ENCODE results near the gene ZFP36L1.

DNA sequence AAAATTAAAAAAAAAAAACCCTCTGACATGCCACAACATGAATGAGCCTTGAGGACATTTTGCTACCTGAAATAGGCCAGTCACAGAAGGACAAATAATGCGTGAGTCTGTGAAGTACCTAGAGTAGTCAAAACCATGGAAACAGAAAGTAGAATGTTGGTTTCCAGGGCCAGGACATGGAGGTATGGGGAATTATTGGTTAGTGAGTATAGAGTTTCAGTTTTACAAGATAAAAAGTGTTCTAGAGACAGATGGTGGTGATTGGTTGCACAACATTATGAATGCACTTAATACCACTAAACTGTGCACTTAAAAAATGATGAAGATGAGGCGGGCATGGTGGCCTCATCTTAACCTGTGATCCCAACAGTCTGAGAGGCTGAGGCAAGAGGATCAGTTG is 47.6 kb upstream of the ZFP36L1 start:
- TF ChIP-seq, protein P1, sequence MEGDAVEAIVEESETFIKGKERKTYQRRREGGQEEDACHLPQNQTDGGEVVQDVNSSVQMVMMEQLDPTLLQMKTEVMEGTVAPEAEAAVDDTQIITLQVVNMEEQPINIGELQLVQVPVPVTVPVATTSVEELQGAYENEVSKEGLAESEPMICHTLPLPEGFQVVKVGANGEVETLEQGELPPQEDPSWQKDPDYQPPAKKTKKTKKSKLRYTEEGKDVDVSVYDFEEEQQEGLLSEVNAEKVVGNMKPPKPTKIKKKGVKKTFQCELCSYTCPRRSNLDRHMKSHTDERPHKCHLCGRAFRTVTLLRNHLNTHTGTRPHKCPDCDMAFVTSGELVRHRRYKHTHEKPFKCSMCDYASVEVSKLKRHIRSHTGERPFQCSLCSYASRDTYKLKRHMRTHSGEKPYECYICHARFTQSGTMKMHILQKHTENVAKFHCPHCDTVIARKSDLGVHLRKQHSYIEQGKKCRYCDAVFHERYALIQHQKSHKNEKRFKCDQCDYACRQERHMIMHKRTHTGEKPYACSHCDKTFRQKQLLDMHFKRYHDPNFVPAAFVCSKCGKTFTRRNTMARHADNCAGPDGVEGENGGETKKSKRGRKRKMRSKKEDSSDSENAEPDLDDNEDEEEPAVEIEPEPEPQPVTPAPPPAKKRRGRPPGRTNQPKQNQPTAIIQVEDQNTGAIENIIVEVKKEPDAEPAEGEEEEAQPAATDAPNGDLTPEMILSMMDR (IDR thresholded peaks at IDR 0.05; ENCODE audit: low read length), result no peak
- no peak for TF ChIP-seq EZH2 (IDR thresholded peaks at IDR 0.05; ENCODE audit: borderline replicate concordance, low read length)

Data from OCI-LY1 (cell line).